Heart left ventricle (tissue), 13 donors: ENCODE results near the gene RBMS3.

Experiments
- CTCF ChIP-seq, 12 donors: fragments of 200-600 bp; sonication (generic) in 4 of 12; IDR thresholded peaks; one replicate each; pipeline versions ENCODE4 v1.5.0 to v1.8.0; 2018 to 2022; ENCODE audit warnings: antibody characterized with exemption in 12 of 12, mild to moderate bottlenecking in 5 of 12
- POLR2A ChIP-seq, 2 donors: fragments of 450-650 bp; IDR thresholded peaks; one replicate each; pipeline ENCODE4 v1.6.1; 2017; ENCODE audit warnings: antibody characterized with exemption in 2 of 2, mild to moderate bottlenecking in 2 of 2, moderate library complexity in 2 of 2
- donor health status: ischemic (EF 13 %, LVEDD 7.1; RV severe dilation, severe dysfunction).
- donor health status: DM: no; HTN: yes; CAD: no.
- donor health status: DM: no; HTN: no; CAD: no.
- donor health status: ischemic (EF 25% LVEDD 6.9; RV normal size, moderate dysfunction).
- donor health status: ischemic (EF 25% LVEDD 5.7; RV mildly dilated, moderate dysfunction).
- donor health status: ischemic (EF 35%, LVEDD 5.7; RV mildly dilated, moderate dysfunction).
- donor health status: nonischemic (EF 11% LVEDD 7.7; RV severe dilation, severe dysfunction).
- donor health status: DM: yes; HTN: yes; CAD: no.
- donor health status: PGD.
- donor health status: ischemic (EF 29% LVEDD 5.4; RV normal size, mild dysfunction).
- donor health status: nonischemic (EF 23%, LVEDD 6.1; RV moderate dilation, normal function).

GRCh38 chr3:29611252-29611651, 330.4 kb downstream of the RBMS3 start:
- TF ChIP-seq CTCF (IDR thresholded peaks at IDR 0.05) (no peak), POLR2A (IDR thresholded peaks at IDR 0.05) (no peak)
